Peyer's patch (tissue), 4 donors: ENCODE results near the gene TRIL.

ENCODE experiments used
- CTCF ChIP-seq, 6 experiments: fragments of 450-650 bp in 4 of 6; fragments of 200-600 bp in 2 of 6; sonication (generic) in 1 of 6; IDR thresholded peaks; one replicate each; pipeline ENCODE4 v1.5.1; 2017 to 2019; ENCODE audit warnings: antibody characterized with exemption in 6 of 6, mild to moderate bottlenecking in 3 of 6, moderate library complexity in 1 of 6
- POLR2A ChIP-seq, 2 donors: fragments of 450-650 bp; IDR thresholded peaks; one replicate each; pipeline ENCODE4 v1.5.1; 2017; ENCODE audit warnings: antibody characterized with exemption in 2 of 2, mild to moderate bottlenecking in 2 of 2, moderate library complexity in 2 of 2

GRCh38 chr7:28955356-28955717 is 2.8 kb downstream of the TRIL start:
- TF ChIP-seq POLR2A (IDR thresholded peaks at IDR 0.05) (no peak), CTCF (IDR thresholded peaks at IDR 0.05) (no peak)
